Body of pancreas (tissue), 4 donors: ENCODE measurements around the gene GRID1. TPM values are rescaled to one million over a fixed set of nuclear protein-coding genes. Genes with fewer than 3 reads are reported as not detected.

Experiments
- ATAC-seq: fragments of 150-250 bp; one replicate; pipeline ENCODE4 v1.9.1; 2016
- DNase-seq, 4 donors: peaks; one replicate each; pipeline ENCODE4 v3.0.0-alpha.2; 2019
- H3K27ac ChIP-seq, 4 donors: fragments of 200-600 bp; sonication (generic); 1 replicate in 3 of 4; 2 replicates in 1 of 4; pipeline versions ENCODE4 v1.5.1 to v1.6.1; 2016 to 2019; ENCODE audit warnings: mild to moderate bottlenecking in 1 of 4, mixed read lengths in 1 of 4, moderate library complexity in 1 of 4
- H3K27me3 ChIP-seq, 2 donors: fragments of 200-600 bp; sonication (generic); one replicate each; pipeline ENCODE4 v1.6.0; 2016; ENCODE audit warnings: mild to moderate bottlenecking in 1 of 2
- H3K36me3 ChIP-seq, 2 donors: fragments of 200-600 bp; sonication (generic); replicated peaks in 1 of 2; 2 replicates each; pipeline ENCODE4 v1.5.1; 2016; ENCODE audit warnings: low read depth in 2 of 2; ENCODE audit not compliant: insufficient read depth in 1 of 2
- H3K4me1 ChIP-seq: fragments of 200-600 bp; sonication (generic); one replicate; pipeline ENCODE4 v1.6.0; 2016
- H3K4me3 ChIP-seq, 2 donors: fragments of 200-600 bp; sonication (generic); 1 replicate in 1 of 2; 2 replicates in 1 of 2; pipeline ENCODE4 v1.5.1; 2016 to 2019
- H3K9me3 ChIP-seq, 3 donors: fragments of 200-600 bp; sonication (generic); 1 replicate in 2 of 3; 2 replicates in 1 of 3; pipeline ENCODE4 v1.5.1; 2016
- CTCF ChIP-seq, 7 experiments: fragments of 450-650 bp in 4 of 7; fragments of 200-600 bp in 3 of 7; sonication (generic) in 3 of 7; IDR thresholded peaks; one replicate each; pipeline ENCODE4 v1.5.1; 2016 to 2019; ENCODE audit warnings: antibody characterized with exemption in 7 of 7
- POLR2A ChIP-seq, 3 donors: fragments of 450-650 bp; IDR thresholded peaks; one replicate each; pipeline ENCODE4 v1.6.1; 2016; ENCODE audit warnings: antibody characterized with exemption in 3 of 3, mild to moderate bottlenecking in 2 of 3
- WGBS, 2 donors: methylation state at CpG; one replicate each; pipeline ENCODE4 v1.1.5; 2017; 5-methylcytosine and 5-hydroxymethylcytosine counted together
- intact Hi-C: fragments of 100-400 bp; cut with DNase I; formaldehyde crosslinking; loops from one replicate; pipeline ENCODE4 v1.15.1; 2023
- total RNA-seq, 2 donors: library from RNA; depleted of rRNA; stranded (reverse); fragments of >200 nt; gene quantifications; one replicate each; pipeline ENCODE4 v1.1.0, GENCODE V29; 2016

The GRID1 gene
- total RNA-seq, 2 donors from 2014 or later: 1.0 to 1.6 TPM

GRCh38 chr10:86065711-86066251 is 300.8 kb downstream of the GRID1 start:
- Histone ChIP-seq H3K27me3 (no peaks in the 10 kb centered on the region), H3K9me3 (no peaks in the 10 kb centered on the region), H3K36me3 (no peaks in the 10 kb centered on the region), H3K4me3 (no peak overlapping the region), H3K4me1 (no peaks in the 10 kb centered on the region), H3K27ac (no peak overlapping the region)
- DNase-seq (no peak), ATAC-seq (no peak)
- TF ChIP-seq POLR2A (IDR thresholded peaks at IDR 0.05) (no peak), CTCF (IDR thresholded peaks at IDR 0.05) (no peak)
- intact Hi-C loops: no loop called here
- WGBS, 2 donors: 77 to 82% methylated on average over 6 of the region's 6 CpGs

- H3K4me3 ChIP-seq: no peak overlapping the region
- no peaks in the 10 kb centered on the region for H3K9me3 ChIP-seq
- H3K36me3 ChIP-seq: no peaks in the 10 kb centered on the region
- TF ChIP-seq POLR2A (IDR thresholded peaks at IDR 0.05) (no peak), CTCF (IDR thresholded peaks at IDR 0.05) (no peak)
- no peak overlapping the region for H3K27ac ChIP-seq
- 78 to 81% methylated on average over 4 to 5 of the region's 5 CpGs for WGBS, 2 donors
- no peaks in the 10 kb centered on the region for H3K27me3 ChIP-seq
- ATAC-seq: no peak
- no peaks in the 10 kb centered on the region for H3K4me1 ChIP-seq
- DNase-seq: no peak
- intact Hi-C loops: no loop called here
These were observed 301.5 kb downstream of the GRID1 start for GRCh38 chr10:86064931-86065662.

GRCh38 chr10:86064219-86064618 is 302.4 kb downstream of the GRID1 start:
- DNase-seq: no peak
- WGBS, 2 donors: 61 to 86% methylated on average over 3 of the region's 3 CpGs
- no peak for ATAC-seq

GRCh38 chr10:86063341-86063740 is 303.3 kb downstream of the GRID1 start:
- no peaks in the 10 kb centered on the region for H3K36me3 ChIP-seq
- no peaks in the 10 kb centered on the region for H3K4me1 ChIP-seq
- no peaks in the 10 kb centered on the region for H3K27me3 ChIP-seq
- H3K4me3 ChIP-seq: no peak overlapping the region
- intact Hi-C loops: no loop called here
- 53 to 68% methylated on average over 1 of the region's 1 CpG for WGBS, 2 donors
- DNase-seq (no peak), ATAC-seq (no peak)
- no peak overlapping the region for H3K27ac ChIP-seq
- no peak for TF ChIP-seq CTCF (IDR thresholded peaks at IDR 0.05)
- no peak for TF ChIP-seq POLR2A (IDR thresholded peaks at IDR 0.05)
- no peaks in the 10 kb centered on the region for H3K9me3 ChIP-seq

More at GRCh38 chr10:86064219-86064618, 302.4 kb downstream of the GRID1 start:
- intact Hi-C loops: no loop called here
- H3K36me3 ChIP-seq: no peaks in the 10 kb centered on the region
- H3K4me3 ChIP-seq: no peak overlapping the region
- H3K4me1 ChIP-seq: no peaks in the 10 kb centered on the region
- no peak for TF ChIP-seq POLR2A (IDR thresholded peaks at IDR 0.05)
- no peak for TF ChIP-seq CTCF (IDR thresholded peaks at IDR 0.05)
- no peak overlapping the region for H3K27ac ChIP-seq
- no peaks in the 10 kb centered on the region for H3K27me3 ChIP-seq
- no peaks in the 10 kb centered on the region for H3K9me3 ChIP-seq
